SK-N-DZ (cell line): Measurements from ENCODE around the gene CPT1A.
A peak's percentile ranks its signal among the peaks of the same experiment; 100 is the strongest.

Source experiments
- DNase-seq: peaks from one replicate; pipeline ENCODE4 v3.0.0-alpha.2; 2015; ENCODE audit warnings: low spot score

CPT1A gene

GRCh38 chr11:68798221-68798813, 43.4 kb downstream of the CPT1A start:
- DNase-seq, result peak; percentile 38

GRCh38 chr11:68796801-68797200, 44.9 kb downstream of the CPT1A start:
- DNase-seq, result no peak

- no peak for DNase-seq
These were observed 49.2 kb downstream of the CPT1A start for GRCh38 chr11:68792400-68792966.

- no peak for DNase-seq
These were observed 57.1 kb downstream of the CPT1A start for GRCh38 chr11:68784653-68785052.

GRCh38 chr11:68783216-68783821, 58.4 kb downstream of the CPT1A start:
- no peak for DNase-seq

GRCh38 chr11:68782711-68783110, 59.0 kb downstream of the CPT1A start:
- DNase-seq, result no peak

GRCh38 chr11:68780829-68781228, 60.9 kb downstream of the CPT1A start:
- peak; percentile 24 for DNase-seq

GRCh38 chr11:68778205-68778604, 63.5 kb downstream of the CPT1A start:
- no peak for DNase-seq

- no peak for DNase-seq
These were observed 65.1 kb downstream of the CPT1A start for GRCh38 chr11:68776442-68777235.

GRCh38 chr11:68775951-68776388, 65.7 kb downstream of the CPT1A start:
- DNase-seq, result no peak

GRCh38 chr11:68774194-68774585, 67.5 kb downstream of the CPT1A start:
- no peak for DNase-seq

- DNase-seq, result no peak
These were observed 68.1 kb downstream of the CPT1A start for GRCh38 chr11:68773521-68774193.

- DNase-seq, result no peak
These were observed 68.8 kb downstream of the CPT1A start for GRCh38 chr11:68772936-68773335.

GRCh38 chr11:68770781-68771180, 70.9 kb downstream of the CPT1A start:
- no peak for DNase-seq

GRCh38 chr11:68767672-68768071, 74.0 kb downstream of the CPT1A start:
- DNase-seq, result no peak

- DNase-seq, result no peak
These were observed 74.9 kb downstream of the CPT1A start for GRCh38 chr11:68766786-68767185.

- no peak for DNase-seq
These were observed 77.0 kb downstream of the CPT1A start for GRCh38 chr11:68764746-68765145.

GRCh38 chr11:68763926-68764657, 77.6 kb downstream of the CPT1A start:
- DNase-seq, result no peak

GRCh38 chr11:68763181-68763721, 78.5 kb downstream of the CPT1A start:
- DNase-seq, result no peak

- no peak for DNase-seq
These were observed 79.2 kb downstream of the CPT1A start for GRCh38 chr11:68762481-68762880.

GRCh38 chr11:68761801-68762200, 79.9 kb downstream of the CPT1A start:
- no peak for DNase-seq
